Keratinocyte (primary cell): Measurements from ENCODE around the gene C3orf70.

ENCODE experiments used
- EZH2 ChIP-seq: IDR thresholded peaks from one replicate; pipeline ENCODE4 v1.6.1; 2012; ENCODE audit warnings: inconsistent platforms, mild to moderate bottlenecking, low read length, moderate library complexity
- TF ChIP-seq, protein P1 (sequence below), 3 experiments: IDR thresholded peaks in 1 of 3; conservative IDR thresholded peaks in 1 of 3; optimal IDR thresholded peaks in 1 of 3; 2 replicates in 2 of 3; 3 replicates in 1 of 3; pipeline versions ENCODE3 to v1.5.1; 2011; ENCODE audit warnings: low read length in 3 of 3, mild to moderate bottlenecking in 3 of 3, moderate library complexity in 2 of 3, control low read depth in 1 of 3, inconsistent platforms in 1 of 3; ENCODE audit not compliant: insufficient read depth in 2 of 3; ENCODE audit errors: extremely low read depth in 1 of 3

DNA sequence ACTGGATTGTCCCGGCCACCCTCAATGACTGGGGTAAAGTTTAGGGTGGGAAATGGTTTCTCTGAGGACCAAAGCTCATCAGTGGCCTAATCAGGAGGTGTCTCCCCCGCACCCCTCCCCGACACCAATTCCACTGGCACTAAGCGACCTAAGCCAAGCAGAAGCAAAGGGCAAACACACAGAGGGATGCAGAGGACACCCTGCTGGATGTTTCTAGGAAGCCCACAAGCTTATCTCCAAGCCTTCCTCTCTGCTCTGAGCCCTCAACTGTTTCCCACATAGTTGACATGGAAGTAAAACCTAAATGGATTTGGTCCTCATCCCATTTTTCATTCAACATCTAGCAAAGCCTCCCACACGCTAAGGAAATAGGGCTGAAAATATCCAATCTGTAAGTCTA lies 68.5 kb downstream of the C3orf70 start:
- TF ChIP-seq, protein P1, sequence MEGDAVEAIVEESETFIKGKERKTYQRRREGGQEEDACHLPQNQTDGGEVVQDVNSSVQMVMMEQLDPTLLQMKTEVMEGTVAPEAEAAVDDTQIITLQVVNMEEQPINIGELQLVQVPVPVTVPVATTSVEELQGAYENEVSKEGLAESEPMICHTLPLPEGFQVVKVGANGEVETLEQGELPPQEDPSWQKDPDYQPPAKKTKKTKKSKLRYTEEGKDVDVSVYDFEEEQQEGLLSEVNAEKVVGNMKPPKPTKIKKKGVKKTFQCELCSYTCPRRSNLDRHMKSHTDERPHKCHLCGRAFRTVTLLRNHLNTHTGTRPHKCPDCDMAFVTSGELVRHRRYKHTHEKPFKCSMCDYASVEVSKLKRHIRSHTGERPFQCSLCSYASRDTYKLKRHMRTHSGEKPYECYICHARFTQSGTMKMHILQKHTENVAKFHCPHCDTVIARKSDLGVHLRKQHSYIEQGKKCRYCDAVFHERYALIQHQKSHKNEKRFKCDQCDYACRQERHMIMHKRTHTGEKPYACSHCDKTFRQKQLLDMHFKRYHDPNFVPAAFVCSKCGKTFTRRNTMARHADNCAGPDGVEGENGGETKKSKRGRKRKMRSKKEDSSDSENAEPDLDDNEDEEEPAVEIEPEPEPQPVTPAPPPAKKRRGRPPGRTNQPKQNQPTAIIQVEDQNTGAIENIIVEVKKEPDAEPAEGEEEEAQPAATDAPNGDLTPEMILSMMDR (optimal IDR thresholded peaks at IDR 0.05 in 1 of 3, IDR thresholded peaks at IDR 0.05 in 1 of 3, conservative IDR thresholded peaks at IDR 0.05 in 1 of 3; ENCODE audit: extremely low read depth in 1 of 3, insufficient read depth in 2 of 3, low read length in 3 of 3), result no peak
- TF ChIP-seq EZH2, result no peak
